HUES6 (cell line): ENCODE results near the gene MRPS7.

Experiments used
- H3K27ac ChIP-seq: 2 replicates; pipeline ENCODE4 v1.7.0; 2013; ENCODE audit warnings: low read depth, mild to moderate bottlenecking, low read length, inconsistent platforms
- H3K27me3 ChIP-seq: 2 replicates; pipeline ENCODE4 v1.6.1; 2013; ENCODE audit warnings: low read length; ENCODE audit not compliant: control insufficient read depth, insufficient read depth
- H3K36me3 ChIP-seq: 2 replicates; pipeline ENCODE4 v1.6.1; 2013; ENCODE audit warnings: low read length; ENCODE audit not compliant: control insufficient read depth, insufficient read depth
- H3K4me1 ChIP-seq: 2 replicates; pipeline ENCODE4 v1.6.1; 2013; ENCODE audit warnings: low read length; ENCODE audit not compliant: control insufficient read depth, insufficient read depth
- H3K4me3 ChIP-seq: 2 replicates; pipeline ENCODE4 v1.5.1; 2013; ENCODE audit warnings: low read depth, low read length
- H3K9ac ChIP-seq: one replicate; pipeline ENCODE4 v1.6.1; 2013; ENCODE audit warnings: mild to moderate bottlenecking, low read length
- H3K9me3 ChIP-seq: 2 replicates; pipeline ENCODE4 v1.6.1; 2013; ENCODE audit warnings: low read depth, low read length; ENCODE audit not compliant: control insufficient read depth, insufficient read depth

MRPS7 gene

DNA sequence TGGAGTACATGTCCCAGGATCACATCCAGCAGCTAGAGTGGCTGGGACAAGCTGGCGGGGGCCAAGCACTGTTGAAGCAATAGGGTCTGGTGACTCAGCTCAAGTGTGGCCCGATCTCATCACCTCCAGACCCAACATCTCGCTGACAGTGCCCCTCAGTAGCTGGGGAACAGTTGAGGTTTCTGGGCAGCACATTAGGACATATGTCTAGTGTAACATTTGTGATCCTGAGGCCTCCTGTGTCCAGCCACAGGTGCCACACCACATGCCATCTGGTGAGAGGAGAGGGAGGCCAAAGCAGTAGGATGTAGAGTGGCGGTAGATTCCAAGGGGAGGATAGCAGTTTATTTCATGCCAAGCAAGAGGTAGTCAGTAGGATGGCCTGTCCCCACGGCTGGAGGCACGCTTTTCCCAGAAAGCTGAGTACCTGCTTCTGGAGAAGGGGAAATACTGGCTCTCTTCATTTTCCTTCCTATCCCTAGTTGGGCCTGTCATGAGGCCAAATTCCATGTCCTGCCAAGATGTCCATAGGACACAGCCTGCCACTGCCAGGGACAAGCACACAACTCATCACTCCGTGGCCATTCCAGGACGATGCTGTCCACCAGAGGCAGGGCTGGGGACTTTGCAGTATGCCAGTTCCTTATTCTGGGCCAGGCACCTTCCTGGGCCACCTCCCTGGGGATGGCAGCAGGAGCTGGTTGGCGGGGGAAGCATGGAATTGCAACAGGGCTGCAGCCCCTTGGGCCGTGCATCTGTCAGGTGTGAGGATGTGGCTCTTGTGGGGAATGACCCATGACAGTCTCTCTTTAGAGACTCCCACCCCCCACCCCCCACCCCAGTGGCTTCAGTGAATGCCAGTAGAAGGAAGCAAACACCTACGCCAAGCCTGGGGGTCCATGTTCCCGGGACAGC is 24.3 kb upstream of the MRPS7 start:
- H3K27me3 ChIP-seq, result no peaks in the 10 kb centered on the region
- H3K9ac ChIP-seq, result no peak overlapping the region
- peaks cover 88% of the 10 kb centered on the region for H3K36me3 ChIP-seq
- no peak overlapping the region for H3K27ac ChIP-seq
- no peaks in the 10 kb centered on the region for H3K9me3 ChIP-seq
- no peak overlapping the region for H3K4me3 ChIP-seq
- peaks cover 3% of the 10 kb centered on the region; the same call in 1 of the 2 replicates for H3K4me1 ChIP-seq

- H3K36me3 ChIP-seq, result peaks cover 88% of the 10 kb centered on the region
Measured at GRCh38 chr17:75238020-75238580, 23.6 kb upstream of the MRPS7 start.

GRCh38 chr17:75238684-75239191 is 22.9 kb upstream of the MRPS7 start:
- H3K27ac ChIP-seq, result no peak overlapping the region
- no peak overlapping the region for H3K4me3 ChIP-seq
- H3K9ac ChIP-seq, result no peak overlapping the region
- H3K27me3 ChIP-seq, result no peaks in the 10 kb centered on the region
- H3K9me3 ChIP-seq, result no peaks in the 10 kb centered on the region
- H3K4me1 ChIP-seq, result peaks cover 3% of the 10 kb centered on the region; the same call in 1 of the 2 replicates
- peaks cover 92% of the 10 kb centered on the region for H3K36me3 ChIP-seq

More at GRCh38 chr17:75238020-75238580, 23.6 kb upstream of the MRPS7 start:
- Histone ChIP-seq H3K4me1 (peaks cover 3% of the 10 kb centered on the region; the same call in 1 of the 2 replicates), H3K9me3 (no peaks in the 10 kb centered on the region), H3K4me3 (no peak overlapping the region), H3K9ac (no peak overlapping the region), H3K27me3 (no peaks in the 10 kb centered on the region), H3K27ac (no peak overlapping the region)

DNA sequence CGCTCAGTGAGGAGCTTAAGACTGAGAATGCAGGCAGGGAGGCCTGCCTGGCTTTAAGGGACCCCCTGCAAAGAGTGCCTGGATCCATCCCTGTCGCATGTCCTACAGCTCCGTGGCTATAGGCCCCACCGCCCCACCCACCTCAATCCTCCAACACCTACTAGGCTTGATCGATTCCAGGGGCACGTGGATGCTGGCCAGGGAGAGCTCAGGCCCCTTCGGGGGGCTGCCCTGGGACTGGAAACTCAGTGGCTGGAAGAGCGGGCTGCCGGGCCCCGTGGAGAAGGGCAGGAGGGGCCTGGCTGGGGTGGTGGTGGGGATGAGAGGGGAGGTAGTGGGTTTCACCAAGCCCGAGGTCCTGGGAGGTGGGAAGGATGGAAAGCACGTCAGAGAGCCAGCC is 22.5 kb upstream of the MRPS7 start:
- H3K9ac ChIP-seq, result no peak overlapping the region
- H3K4me3 ChIP-seq, result no peak overlapping the region
- no peak overlapping the region for H3K27ac ChIP-seq
- H3K27me3 ChIP-seq, result no peaks in the 10 kb centered on the region
- peaks cover 3% of the 10 kb centered on the region; the same call in 1 of the 2 replicates for H3K4me1 ChIP-seq
- H3K36me3 ChIP-seq, result peaks cover 95% of the 10 kb centered on the region
- no peaks in the 10 kb centered on the region for H3K9me3 ChIP-seq

GRCh38 chr17:75239778-75240393 is 21.8 kb upstream of the MRPS7 start:
- peaks cover 95% of the 10 kb centered on the region for H3K36me3 ChIP-seq
- no peak overlapping the region for H3K9ac ChIP-seq
- H3K9me3 ChIP-seq, result no peaks in the 10 kb centered on the region
- H3K4me3 ChIP-seq, result no peak overlapping the region
- H3K4me1 ChIP-seq, result peaks cover 3% of the 10 kb centered on the region; the same call in 1 of the 2 replicates
- no peak overlapping the region for H3K27ac ChIP-seq
- no peaks in the 10 kb centered on the region for H3K27me3 ChIP-seq

DNA sequence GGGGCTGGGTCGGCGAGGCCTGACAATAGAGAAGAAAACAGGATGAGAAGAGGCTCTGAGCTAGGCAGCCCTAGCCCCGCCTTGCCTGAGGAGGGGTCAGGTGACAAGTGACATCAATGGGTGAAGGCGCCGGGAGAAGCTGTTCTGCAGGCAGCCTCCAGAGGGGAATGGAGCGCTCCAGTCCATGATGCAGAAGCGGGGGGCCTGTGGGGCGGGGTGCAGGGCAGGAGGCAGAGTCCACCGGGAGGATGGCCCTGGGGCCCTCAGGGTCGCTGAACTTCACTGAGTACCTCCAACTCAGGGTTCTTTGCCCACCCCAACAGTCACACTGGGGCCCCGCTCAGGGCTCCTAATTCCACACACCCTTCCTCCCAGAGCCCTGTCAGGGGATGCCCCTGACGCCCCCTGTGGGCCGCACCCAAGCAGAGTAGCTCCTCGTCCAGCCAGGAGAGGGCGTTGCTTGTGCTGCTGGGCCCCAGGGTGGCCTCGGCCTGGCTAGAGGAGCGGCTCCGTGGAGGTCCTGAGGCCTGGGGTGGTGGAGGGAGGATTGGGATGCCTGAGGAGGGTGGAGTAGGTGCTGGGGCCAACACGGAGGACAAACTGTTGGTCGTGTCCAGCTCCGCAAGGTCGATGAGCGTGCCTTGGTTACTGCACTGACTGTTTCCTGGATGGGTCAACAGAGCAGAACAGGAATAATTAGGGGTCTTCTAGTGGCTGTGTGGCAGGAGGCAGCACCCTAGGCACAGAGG is 21.1 kb upstream of the MRPS7 start:
- H3K9me3 ChIP-seq, result no peaks in the 10 kb centered on the region
- no peak overlapping the region for H3K27ac ChIP-seq
- no peaks in the 10 kb centered on the region for H3K27me3 ChIP-seq
- peaks cover 3% of the 10 kb centered on the region; the same call in 1 of the 2 replicates for H3K4me1 ChIP-seq
- peaks cover 95% of the 10 kb centered on the region for H3K36me3 ChIP-seq
- no peak overlapping the region for H3K9ac ChIP-seq
- H3K4me3 ChIP-seq, result no peak overlapping the region

GRCh38 chr17:75241143-75241430 is 20.6 kb upstream of the MRPS7 start:
- Histone ChIP-seq H3K9ac (no peak overlapping the region), H3K9me3 (no peaks in the 10 kb centered on the region), H3K27me3 (no peaks in the 10 kb centered on the region), H3K36me3 (peaks cover 95% of the 10 kb centered on the region), H3K4me1 (peaks cover 3% of the 10 kb centered on the region; the same call in 1 of the 2 replicates), H3K4me3 (no peak overlapping the region), H3K27ac (no peak overlapping the region)

GRCh38 chr17:75241502-75241901 is 20.2 kb upstream of the MRPS7 start:
- Histone ChIP-seq H3K9me3 (no peaks in the 10 kb centered on the region), H3K9ac (no peak overlapping the region), H3K4me3 (no peak overlapping the region), H3K4me1 (peaks cover 3% of the 10 kb centered on the region; the same call in 1 of the 2 replicates), H3K27me3 (no peaks in the 10 kb centered on the region), H3K27ac (no peak overlapping the region), H3K36me3 (peaks cover 95% of the 10 kb centered on the region)

GRCh38 chr17:75241996-75242460 is 19.7 kb upstream of the MRPS7 start:
- Histone ChIP-seq H3K27me3 (no peaks in the 10 kb centered on the region), H3K9ac (no peak overlapping the region), H3K4me3 (no peak overlapping the region), H3K36me3 (peaks cover 92% of the 10 kb centered on the region), H3K4me1 (peaks cover 3% of the 10 kb centered on the region; the same call in 1 of the 2 replicates), H3K27ac (no peak overlapping the region), H3K9me3 (no peaks in the 10 kb centered on the region)

DNA sequence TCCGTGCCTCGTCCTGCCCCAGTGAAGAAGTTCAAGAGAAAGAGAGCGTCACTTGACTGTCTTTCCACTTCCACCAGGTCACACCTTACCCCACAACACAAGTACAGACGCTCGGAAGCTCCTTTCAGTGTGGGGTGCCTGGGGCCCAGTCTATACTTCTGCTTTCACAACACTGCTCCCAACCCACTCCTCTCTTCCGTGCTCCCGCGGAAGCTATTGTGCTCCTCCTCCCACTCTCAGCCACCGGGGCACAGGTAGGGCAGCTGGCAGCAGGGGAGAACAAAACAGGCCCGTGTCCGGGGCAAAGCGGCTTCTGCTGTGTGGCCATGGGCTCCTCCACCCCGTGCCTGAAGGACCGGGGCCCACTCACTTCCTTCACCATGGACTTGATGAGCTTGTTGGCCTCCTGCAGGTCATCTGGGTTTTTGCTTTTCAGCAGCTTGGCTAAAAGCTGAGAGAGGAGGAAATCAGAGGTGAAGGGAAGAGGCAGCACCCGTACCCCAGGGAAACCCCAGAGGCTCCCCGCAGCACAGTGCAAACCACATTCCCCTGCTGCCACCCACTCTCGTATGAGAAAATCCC is 19.1 kb upstream of the MRPS7 start:
- Histone ChIP-seq H3K4me3 (no peak overlapping the region), H3K27me3 (no peaks in the 10 kb centered on the region), H3K27ac (no peak overlapping the region), H3K9ac (no peak overlapping the region), H3K9me3 (no peaks in the 10 kb centered on the region), H3K36me3 (peaks cover 87% of the 10 kb centered on the region), H3K4me1 (peaks cover 3% of the 10 kb centered on the region; the same call in 1 of the 2 replicates)
